Aorta (tissue), 5 donors: ENCODE results near the gene ODF2L. TPM values are rescaled to one million over a fixed set of nuclear protein-coding genes. Genes with fewer than 3 reads are reported as not detected.
A peak's percentile ranks its signal among the peaks of the same experiment; 100 is the strongest.

Experiments
- ATAC-seq: fragments of 200-7000 bp; cut with Tn5 transposase; one replicate; pipeline ENCODE4 v1.9.1; 2022; ENCODE audit warnings: moderate library complexity; ENCODE audit not compliant: low FRiP score
- DNase-seq, 2 donors: peaks; one replicate each; pipeline ENCODE4 v3.0.0-alpha.2; 2020
- H3K27ac ChIP-seq, 2 donors: one replicate each; pipeline ENCODE4 v1.5.1; 2013; ENCODE audit warnings: low read length in 2 of 2, mild to moderate bottlenecking in 2 of 2, moderate library complexity in 2 of 2, control low read depth in 1 of 2, inconsistent platforms in 1 of 2, low read depth in 1 of 2
- H3K27me3 ChIP-seq, 2 donors: one replicate each; pipeline ENCODE4 v1.6.1; 2013; ENCODE audit warnings: control low read depth in 1 of 2, low read length in 1 of 2, mild to moderate bottlenecking in 1 of 2, moderate library complexity in 1 of 2; ENCODE audit not compliant: insufficient read depth in 2 of 2, control insufficient read depth in 1 of 2
- H3K36me3 ChIP-seq, 2 donors: one replicate each; pipeline ENCODE4 v1.6.1; 2013; ENCODE audit warnings: control low read depth in 1 of 2, low read length in 1 of 2, mild to moderate bottlenecking in 1 of 2; ENCODE audit not compliant: insufficient read depth in 2 of 2, control insufficient read depth in 1 of 2
- H3K4me1 ChIP-seq, 2 donors: one replicate each; pipeline ENCODE4 v1.6.1; 2013; ENCODE audit warnings: low read length in 2 of 2, control low read depth in 1 of 2, mild to moderate bottlenecking in 1 of 2, moderate library complexity in 1 of 2; ENCODE audit not compliant: insufficient read depth in 2 of 2, control insufficient read depth in 1 of 2
- H3K4me3 ChIP-seq, 2 donors: one replicate each; pipeline ENCODE4 v1.5.1; 2013; ENCODE audit warnings: low read length in 2 of 2, control low read depth in 1 of 2, mild to moderate bottlenecking in 1 of 2
- H3K9me3 ChIP-seq: one replicate; pipeline ENCODE4 v1.6.1; 2013; ENCODE audit warnings: mild to moderate bottlenecking, low read length; ENCODE audit not compliant: control insufficient read depth
- WGBS, 2 donors: extraction: QIAGEN DNeasy Blood & Tissue Kit; methylation state at CpG; one replicate each; pipeline ENCODE4 v1.1.7; 2013; 5-methylcytosine and 5-hydroxymethylcytosine counted together
- intact Hi-C, 2 donors: fragments of 100-400 bp; cut with DNase I; formaldehyde crosslinking; loops; one replicate each; pipeline versions ENCODE4 v1.14.2 to v1.15.0; 2022
- long read RNA-seq, 2 donors: library from polyadenylated mRNA; unstranded; transcript quantifications; one replicate each; pipeline ENCODE4 v2.0.0, GENCODE V29; 2020 to 2021
- polyA plus RNA-seq, 2 donors: library from polyadenylated mRNA; stranded (reverse); fragments of 200-250 nt; gene quantifications; one replicate each; pipeline ENCODE4 v1.2.3, GENCODE V29; 2013
- total RNA-seq, 2 donors: library from RNA; stranded (reverse); fragmentation: NEBNext Ultra II Directional; extraction: Animal tissue kit (Norgen Biotek cat#: 25700); gene quantifications; one replicate each; pipeline ENCODE4 v1.2.1, GENCODE V29; 2021
- donor health status: healthy with polysubstance abuse.
- donor health status: Bipolar disorder and iron deficiency.
- donor health status: DM: no; HTN: no; CAD: no.
- donor health status: DM: no; HTN: no; CAD: no.
- donor health status: DM: yes; HTN: yes; CAD: no.

Gene ODF2L, protein sequence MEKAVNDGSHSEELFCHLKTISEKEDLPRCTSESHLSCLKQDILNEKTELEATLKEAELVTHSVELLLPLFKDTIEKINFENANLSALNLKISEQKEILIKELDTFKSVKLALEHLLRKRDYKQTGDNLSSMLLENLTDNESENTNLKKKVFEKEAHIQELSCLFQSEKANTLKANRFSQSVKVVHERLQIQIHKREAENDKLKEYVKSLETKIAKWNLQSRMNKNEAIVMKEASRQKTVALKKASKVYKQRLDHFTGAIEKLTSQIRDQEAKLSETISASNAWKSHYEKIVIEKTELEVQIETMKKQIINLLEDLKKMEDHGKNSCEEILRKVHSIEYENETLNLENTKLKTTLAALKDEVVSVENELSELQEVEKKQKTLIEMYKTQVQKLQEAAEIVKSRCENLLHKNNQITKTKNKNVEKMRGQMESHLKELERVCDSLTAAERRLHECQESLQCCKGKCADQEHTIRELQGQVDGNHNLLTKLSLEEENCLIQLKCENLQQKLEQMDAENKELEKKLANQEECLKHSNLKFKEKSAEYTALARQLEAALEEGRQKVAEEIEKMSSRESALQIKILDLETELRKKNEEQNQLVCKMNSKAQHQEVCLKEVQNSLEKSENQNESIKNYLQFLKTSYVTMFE
- total RNA-seq (10 to 100 TPM; 39.4 to 73.4 TPM), polyA plus RNA-seq (10 to 100 TPM in 1 of 2 donors, 1 to 10 TPM in 1; 2.9 to 18.9 TPM)
- long read RNA-seq, donor 1, transcript ODF2L-213 (2 exons, 1,650 nt), result major isoform, 6 of 26 reads
- long read RNA-seq, donor 1, partial matches to known transcripts, result 12 of 26 reads
- long read RNA-seq, donor 1, other reads (novel, unspliced or antisense), result 7 of 26 reads
- long read RNA-seq, donor 2, partial matches to known transcripts, result 2 of 11 reads
- long read RNA-seq, donor 2, other reads (novel, unspliced or antisense), result 6 of 11 reads

DNA sequence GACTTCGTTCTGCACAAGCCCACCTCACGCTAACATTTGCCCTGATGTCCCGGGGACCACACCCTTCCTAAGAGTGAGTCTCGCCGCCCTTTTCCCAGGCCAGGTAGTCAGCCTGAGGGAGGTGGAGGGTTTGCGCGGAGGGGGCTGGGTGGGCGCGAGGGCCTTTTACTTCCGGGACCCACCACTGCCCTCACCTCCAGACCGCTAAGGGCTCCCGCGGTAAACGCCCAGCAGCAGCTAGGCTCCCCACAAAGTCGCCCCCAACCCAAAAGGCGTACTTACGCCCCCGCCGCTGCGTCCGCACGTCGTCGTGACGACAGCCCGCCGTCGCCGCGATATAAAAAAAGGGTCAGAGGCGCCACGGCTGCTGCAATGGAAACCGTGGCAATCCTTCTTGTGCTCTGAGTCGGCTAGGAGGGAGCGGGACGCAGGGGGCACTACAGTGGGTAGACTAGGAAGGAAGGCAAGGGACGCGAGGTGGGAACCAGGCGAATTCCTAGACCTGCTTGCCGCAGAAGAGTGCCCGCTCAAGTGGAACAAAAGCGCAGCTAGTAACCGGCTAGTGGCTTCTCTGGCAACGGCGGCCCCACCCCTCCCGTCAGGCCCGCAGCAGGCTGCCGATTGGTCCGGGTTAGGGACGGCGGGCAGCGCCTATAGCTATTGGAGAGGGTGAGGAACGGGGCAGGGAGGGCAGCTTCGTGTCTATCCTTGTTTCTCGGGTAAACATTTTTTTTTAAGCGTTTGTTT lies at the start of gene ODF2L:
Gene ODF2L (minus strand): TSS at position 573 of the 747 bp plus-strand sequence. CDS start 9,296 bp downstream, outside the sequence.
- intact Hi-C loops, result loop anchor here in 1 of 2 donors (10.0 kb wide), 1 partner anchor 309 kb away; the partner anchor contains the start of gene SH3GLB1
- Histone ChIP-seq H3K9me3 (no peaks in the 10 kb centered on the region), H3K4me1 (peaks cover 0 to 2% of the 10 kb centered on the region in 2 donors), H3K27me3 (no peaks in the 10 kb centered on the region), H3K27ac (peak within 1 kb of the TSS in 1 of 2 donors; percentile 37), H3K4me3 (peak within 1 kb of the TSS; percentile 81 to 90), H3K36me3 (no peaks in the 10 kb centered on the region)
- WGBS, 2 donors, result 1% methylated on average over 56 of the region's 56 CpGs
- DNase-seq (peak; percentile 94 to 96), ATAC-seq (peak; percentile 99)

DNA sequence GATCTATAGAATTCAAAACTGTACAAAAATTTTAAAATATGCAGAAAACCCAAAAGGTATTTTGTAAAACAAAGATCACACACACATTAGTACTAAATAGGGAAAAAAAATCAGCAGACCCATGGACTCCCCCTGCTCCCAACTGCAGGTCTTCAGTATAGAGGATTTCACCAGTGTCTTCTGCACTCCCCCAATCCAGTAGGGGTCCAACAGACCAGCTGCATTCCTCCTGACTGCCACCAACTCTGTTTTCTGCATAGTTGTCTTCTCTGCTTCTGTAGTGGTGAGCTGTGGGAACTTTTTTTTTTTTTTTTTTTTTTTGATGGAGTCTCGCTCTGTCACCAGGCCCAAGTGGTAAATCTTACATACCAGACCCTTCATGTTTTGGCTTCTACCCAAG lies 49.8 kb upstream of the ODF2L start:
- intact Hi-C loops, result no loop called here
- WGBS, 2 donors, result 22 to 55% methylated on average over 1 of the region's 1 CpG
- ATAC-seq (no peak), DNase-seq (no peak)
- H3K9me3 ChIP-seq, result no peaks in the 10 kb centered on the region
- H3K4me1 ChIP-seq, result no peaks in the 10 kb centered on the region
- H3K36me3 ChIP-seq, result no peaks in the 10 kb centered on the region
- H3K27me3 ChIP-seq, result no peaks in the 10 kb centered on the region
- no peak overlapping the region for H3K4me3 ChIP-seq
- H3K27ac ChIP-seq, result no peak overlapping the region

DNA sequence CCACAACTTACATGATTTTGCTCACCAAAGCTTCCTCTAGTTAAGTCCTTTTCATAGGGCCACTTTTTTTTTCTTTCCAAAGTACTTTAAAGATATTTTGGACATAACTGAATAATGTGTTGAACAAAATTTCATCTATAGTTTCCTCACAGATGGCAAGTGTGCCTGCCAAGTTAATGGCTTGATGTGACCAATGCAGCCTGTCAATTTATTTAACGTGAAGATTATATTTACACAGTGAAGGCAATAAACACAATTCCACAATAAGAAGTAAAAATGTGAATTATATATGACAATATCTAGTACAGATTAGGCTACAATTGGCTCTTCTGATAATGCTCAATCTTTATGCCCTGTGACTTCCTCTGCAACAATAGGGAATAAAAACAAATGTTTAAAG lies 45.9 kb upstream of the ODF2L start:
- no peak overlapping the region for H3K27ac ChIP-seq
- no peaks in the 10 kb centered on the region for H3K36me3 ChIP-seq
- no peak overlapping the region for H3K4me3 ChIP-seq
- no peaks in the 10 kb centered on the region for H3K4me1 ChIP-seq
- no peaks in the 10 kb centered on the region for H3K27me3 ChIP-seq
- DNase-seq (no peak), ATAC-seq (no peak)
- H3K9me3 ChIP-seq, result peaks cover 2% of the 10 kb centered on the region
- 73 to 83% methylated on average over 1 of the region's 1 CpG for WGBS, 2 donors
- intact Hi-C loops, result no loop called here

DNA sequence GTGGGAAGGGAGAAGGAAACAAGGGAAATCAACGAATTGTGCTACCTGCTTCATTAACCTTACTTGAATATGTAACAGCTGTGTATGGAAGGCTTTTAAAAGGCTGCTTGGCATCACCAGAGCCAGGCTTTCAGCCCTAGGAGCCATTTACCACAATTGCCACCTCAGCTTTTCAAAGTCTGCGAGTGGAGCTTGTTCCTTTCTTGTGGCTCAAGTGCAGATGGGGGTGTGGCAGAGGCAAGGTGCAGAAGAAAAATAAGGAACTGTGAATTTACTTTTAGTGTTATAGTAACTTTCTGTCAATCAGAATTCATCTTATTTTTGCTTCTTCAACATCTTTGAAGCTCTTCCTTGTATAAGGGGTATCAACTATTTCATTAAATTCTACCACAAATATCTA lies 45.5 kb upstream of the ODF2L start:
- DNase-seq, result no peak
- H3K9me3 ChIP-seq, result peaks cover 2% of the 10 kb centered on the region
- H3K4me3 ChIP-seq, result no peak overlapping the region
- no peak overlapping the region for H3K27ac ChIP-seq
- intact Hi-C loops, result no loop called here
- no peaks in the 10 kb centered on the region for H3K4me1 ChIP-seq
- no peak for ATAC-seq
- no peaks in the 10 kb centered on the region for H3K27me3 ChIP-seq
- H3K36me3 ChIP-seq, result no peaks in the 10 kb centered on the region
- WGBS, 2 donors, result 60 to 62% methylated on average over 2 of the region's 2 CpGs

DNA sequence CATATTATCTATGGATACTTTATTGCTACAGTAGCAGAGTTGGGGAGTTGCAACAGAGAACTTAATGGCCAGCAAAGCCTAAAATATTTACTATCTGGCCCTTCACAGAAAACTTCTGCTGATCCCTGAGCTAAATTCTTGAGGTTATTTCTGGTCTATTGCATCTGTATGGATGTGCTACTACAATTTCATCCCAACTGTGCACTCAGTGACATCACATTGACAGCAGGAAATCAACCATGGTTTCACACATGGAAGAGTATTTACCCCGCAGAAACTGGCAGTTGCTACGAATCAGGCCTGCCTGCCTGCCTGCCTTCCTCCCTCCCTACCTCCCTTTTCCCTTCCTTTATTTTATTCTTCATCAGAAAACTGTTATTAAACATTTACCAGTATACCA lies 39.9 kb upstream of the ODF2L start:
- ATAC-seq (no peak), DNase-seq (no peak)
- 77 to 82% methylated on average over 2 of the region's 2 CpGs for WGBS, 2 donors
- no peak overlapping the region for H3K4me3 ChIP-seq
- H3K27me3 ChIP-seq, result no peaks in the 10 kb centered on the region
- H3K9me3 ChIP-seq, result peaks cover 2% of the 10 kb centered on the region
- intact Hi-C loops, result no loop called here
- H3K36me3 ChIP-seq, result no peaks in the 10 kb centered on the region
- no peaks in the 10 kb centered on the region for H3K4me1 ChIP-seq
- no peak overlapping the region for H3K27ac ChIP-seq

DNA sequence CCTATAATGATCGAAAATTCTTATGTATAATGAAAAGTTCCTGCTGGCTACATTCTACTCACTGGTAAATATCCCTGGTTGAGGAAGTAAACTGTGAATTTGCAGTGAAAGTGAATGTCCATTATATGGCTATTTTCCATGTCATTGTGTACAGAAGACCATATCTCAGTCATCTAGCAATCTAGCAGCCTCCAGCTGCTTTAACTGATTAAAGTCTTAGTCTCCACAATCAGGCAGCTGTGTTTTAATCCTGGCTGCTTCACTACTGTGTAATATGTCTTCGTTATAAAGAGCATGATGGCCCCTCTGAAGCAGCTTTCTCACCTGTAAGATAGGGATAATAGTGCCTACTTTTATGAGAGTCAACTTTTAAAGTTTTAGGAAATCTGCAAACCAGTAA lies 39.2 kb upstream of the ODF2L start:
- ATAC-seq (no peak), DNase-seq (no peak)
- WGBS, 2 donors, result 41 to 70% methylated on average over 2 of the region's 2 CpGs
- Histone ChIP-seq H3K27ac (no peak overlapping the region), H3K36me3 (no peaks in the 10 kb centered on the region), H3K27me3 (no peaks in the 10 kb centered on the region), H3K4me3 (no peak overlapping the region), H3K4me1 (peaks cover 0 to 1% of the 10 kb centered on the region in 2 donors), H3K9me3 (peaks cover 2% of the 10 kb centered on the region)
- intact Hi-C loops, result no loop called here

DNA sequence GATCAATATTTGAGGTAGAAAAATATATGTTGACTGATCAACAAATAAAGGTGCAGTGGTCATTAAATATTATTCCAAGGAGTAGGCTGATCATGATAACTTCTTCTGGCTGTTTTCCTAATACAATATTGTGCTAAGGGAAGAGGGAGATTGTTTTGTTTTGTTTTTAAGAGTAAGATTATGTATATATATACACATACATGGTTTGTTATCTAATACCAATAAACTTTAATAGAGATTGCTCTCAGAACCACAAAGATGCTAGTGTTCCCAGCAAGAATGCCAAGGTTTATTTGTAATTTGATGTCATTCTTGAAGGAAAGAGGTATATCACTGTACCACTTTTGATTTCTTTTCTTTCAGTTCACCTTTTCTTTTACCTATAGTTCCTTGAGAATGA lies 37.9 kb upstream of the ODF2L start:
- ATAC-seq, result no peak
- no peak overlapping the region for H3K27ac ChIP-seq
- H3K4me3 ChIP-seq, result no peak overlapping the region
- DNase-seq, result no peak
- H3K9me3 ChIP-seq, result peaks cover 2% of the 10 kb centered on the region
- H3K36me3 ChIP-seq, result no peaks in the 10 kb centered on the region
- H3K4me1 ChIP-seq, result peaks cover 3% of the 10 kb centered on the region in 2 donors
- no peaks in the 10 kb centered on the region for H3K27me3 ChIP-seq
- intact Hi-C loops, result no loop called here

DNA sequence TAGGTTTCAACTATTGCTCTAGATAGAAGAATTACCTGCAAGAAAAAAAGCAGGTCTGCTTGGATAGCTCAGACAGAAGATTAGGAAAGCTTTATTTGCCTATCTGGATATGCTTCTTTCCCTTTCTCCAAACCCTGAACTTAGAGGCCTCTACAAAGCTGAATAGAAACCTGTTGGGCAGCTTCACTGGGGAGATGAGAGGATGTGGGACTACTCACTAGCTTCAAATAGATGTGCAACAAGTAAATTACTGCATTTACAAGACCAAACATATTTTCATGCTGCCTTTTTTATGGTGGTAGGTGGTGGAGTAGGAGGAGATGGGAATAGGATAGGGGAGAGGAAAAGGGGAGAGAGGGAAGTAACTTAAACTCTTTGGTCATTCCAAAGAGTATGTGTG lies 34.3 kb upstream of the ODF2L start:
- H3K4me3 ChIP-seq, result no peak overlapping the region
- intact Hi-C loops, result no loop called here
- H3K27me3 ChIP-seq, result no peaks in the 10 kb centered on the region
- H3K27ac ChIP-seq, result peak overlapping the region; percentile 48 to 91
- no peaks in the 10 kb centered on the region for H3K36me3 ChIP-seq
- no peak for ATAC-seq
- no peaks in the 10 kb centered on the region for H3K9me3 ChIP-seq
- no peak for DNase-seq
- peaks cover 3 to 5% of the 10 kb centered on the region in 2 donors for H3K4me1 ChIP-seq
